Measurements from ENCODE around the gene MICAL3. TPM values are rescaled to one million over a fixed set of nuclear protein-coding genes. Genes with fewer than 3 reads are reported as not detected.

The MICAL3 gene
- total and polyA plus RNA-seq, 2 experiments from 2014 or later = 6.1 to 25.1 TPM

GRCh38 chr22:17958166-17958565, 66.2 kb downstream of the MICAL3 start:
- H3K4me2 ChIP-seq (ENCODE audit: unreplicated experiment) = no peak overlapping the region
- no peak overlapping the region for H3K4me3 ChIP-seq
- H2AFZ ChIP-seq = no peak overlapping the region
- H3K27ac ChIP-seq = no peak overlapping the region
- TF ChIP-seq EZH2phosphoT487 (IDR thresholded peaks at IDR 0.05; ENCODE audit: insufficient read depth, low read depth) = no peak
- TF ChIP-seq EZH2 (IDR thresholded peaks at IDR 0.05; ENCODE audit: insufficient read depth, poor library complexity, severe bottlenecking) = no peak
- no peaks in the 10 kb centered on the region for H3F3A ChIP-seq (ENCODE audit: insufficient read depth)
- DNase-seq = no peak
- H3K36me3 ChIP-seq (ENCODE audit: low read depth) = no peaks in the 10 kb centered on the region
- no peaks in the 10 kb centered on the region for H3K9me2 ChIP-seq (ENCODE audit: insufficient read depth)
- H3K4me1 ChIP-seq (ENCODE audit: insufficient read depth) = no peaks in the 10 kb centered on the region
- no peak overlapping the region for H3K9ac ChIP-seq
- 75% methylated on average over 7 of the region's 7 CpGs for WGBS, 2 experiments (ENCODE audit: low coverage in 1 of 2, low lambda C conversion rate in 2 of 2, missing lambda C conversion rate in 2 of 2)
- no peaks in the 10 kb centered on the region for H3K27me3 ChIP-seq (replicated peaks; ENCODE audit: insufficient read depth)
- in situ Hi-C loops (cut with MboI) = no loop called here
- peaks cover 98% of the 10 kb centered on the region for H3K79me2 ChIP-seq (ENCODE audit: insufficient read depth)
- no peaks in the 10 kb centered on the region for H3K9me3 ChIP-seq (ENCODE audit: low read depth)
- H4K20me1 ChIP-seq (ENCODE audit: insufficient read depth) = peaks cover 6% of the 10 kb centered on the region; the same call in 1 of the 2 replicates

GRCh38 chr22:17957693-17958092, 66.7 kb downstream of the MICAL3 start:
- 29 to 33% methylated on average over 4 to 6 of the region's 6 CpGs for whole genome bisulfite sequencing, 2 experiments (ENCODE audit: low coverage in 1 of 2, low lambda C conversion rate in 2 of 2, missing lambda C conversion rate in 2 of 2)
- Histone ChIP-seq H4K20me1 (ENCODE audit: insufficient read depth) (peaks cover 6% of the 10 kb centered on the region; the same call in 1 of the 2 replicates), H3K9me3 (ENCODE audit: low read depth) (no peaks in the 10 kb centered on the region), H3K36me3 (ENCODE audit: low read depth) (no peaks in the 10 kb centered on the region), H3K9me2 (ENCODE audit: insufficient read depth) (no peaks in the 10 kb centered on the region), H3K4me3 (no peak overlapping the region), H3K27ac (no peak overlapping the region), H3K9ac (no peak overlapping the region), H2AFZ (no peak overlapping the region), H3F3A (ENCODE audit: insufficient read depth) (no peaks in the 10 kb centered on the region), H3K27me3 (replicated peaks; ENCODE audit: insufficient read depth) (no peaks in the 10 kb centered on the region), H3K79me2 (ENCODE audit: insufficient read depth) (peaks cover 98% of the 10 kb centered on the region), H3K4me2 (ENCODE audit: unreplicated experiment) (no peak overlapping the region), H3K4me1 (ENCODE audit: insufficient read depth) (no peaks in the 10 kb centered on the region)
- DNase-seq = peak; percentile 23
- in situ Hi-C loops (cut with MboI) = no loop called here
- TF ChIP-seq EZH2phosphoT487 (IDR thresholded peaks at IDR 0.05; ENCODE audit: insufficient read depth, low read depth) = no peak
- no peak for TF ChIP-seq EZH2 (IDR thresholded peaks at IDR 0.05; ENCODE audit: insufficient read depth, poor library complexity, severe bottlenecking)

GRCh38 chr22:17957204-17957603, 67.2 kb downstream of the MICAL3 start:
- H3K9me3 ChIP-seq (ENCODE audit: low read depth) = no peaks in the 10 kb centered on the region
- H3K4me2 ChIP-seq (ENCODE audit: unreplicated experiment) = no peak overlapping the region
- H3K27me3 ChIP-seq (replicated peaks; ENCODE audit: insufficient read depth) = no peaks in the 10 kb centered on the region
- in situ Hi-C loops (cut with MboI) = no loop called here
- H3K4me3 ChIP-seq = no peak overlapping the region
- TF ChIP-seq EZH2 (IDR thresholded peaks at IDR 0.05; ENCODE audit: insufficient read depth, poor library complexity, severe bottlenecking) = no peak
- no peaks in the 10 kb centered on the region for H3F3A ChIP-seq (ENCODE audit: insufficient read depth)
- H3K27ac ChIP-seq = no peak overlapping the region
- peaks cover 6% of the 10 kb centered on the region; the same call in 1 of the 2 replicates for H4K20me1 ChIP-seq (ENCODE audit: insufficient read depth)
- no peaks in the 10 kb centered on the region for H3K4me1 ChIP-seq (ENCODE audit: insufficient read depth)
- no peaks in the 10 kb centered on the region for H3K9me2 ChIP-seq (ENCODE audit: insufficient read depth)
- no peak for DNase-seq
- H3K9ac ChIP-seq = no peak overlapping the region
- WGBS, 2 experiments (ENCODE audit: low coverage in 1 of 2, low lambda C conversion rate in 2 of 2, missing lambda C conversion rate in 2 of 2) = 69 to 70% methylated on average over 7 of the region's 7 CpGs
- H2AFZ ChIP-seq = no peak overlapping the region
- no peaks in the 10 kb centered on the region for H3K36me3 ChIP-seq (ENCODE audit: low read depth)
- peaks cover 98% of the 10 kb centered on the region for H3K79me2 ChIP-seq (ENCODE audit: insufficient read depth)

GRCh38 chr22:17956630-17957029, 67.7 kb downstream of the MICAL3 start:
- no peaks in the 10 kb centered on the region for H3K9me3 ChIP-seq (ENCODE audit: low read depth)
- no peak overlapping the region for H3K4me2 ChIP-seq (ENCODE audit: unreplicated experiment)
- no peak for TF ChIP-seq EZH2phosphoT487 (IDR thresholded peaks at IDR 0.05; ENCODE audit: insufficient read depth, low read depth)
- no peak for TF ChIP-seq EZH2 (IDR thresholded peaks at IDR 0.05; ENCODE audit: insufficient read depth, poor library complexity, severe bottlenecking)
- H3K36me3 ChIP-seq (ENCODE audit: low read depth) = no peaks in the 10 kb centered on the region
- H4K20me1 ChIP-seq (ENCODE audit: insufficient read depth) = peaks cover 6% of the 10 kb centered on the region; the same call in 1 of the 2 replicates
- no peaks in the 10 kb centered on the region for H3F3A ChIP-seq (ENCODE audit: insufficient read depth)
- peaks cover 98% of the 10 kb centered on the region for H3K79me2 ChIP-seq (ENCODE audit: insufficient read depth)
- no peak overlapping the region for H3K27ac ChIP-seq
- DNase-seq = no peak
- 92% methylated on average over 9 of the region's 9 CpGs for WGBS, 2 experiments (ENCODE audit: low coverage in 1 of 2, low lambda C conversion rate in 2 of 2, missing lambda C conversion rate in 2 of 2)
- no peaks in the 10 kb centered on the region for H3K9me2 ChIP-seq (ENCODE audit: insufficient read depth)
- in situ Hi-C loops (cut with MboI) = no loop called here
- H3K27me3 ChIP-seq (replicated peaks; ENCODE audit: insufficient read depth) = no peaks in the 10 kb centered on the region
- no peak overlapping the region for H3K9ac ChIP-seq
- no peak overlapping the region for H2AFZ ChIP-seq
- no peak overlapping the region for H3K4me3 ChIP-seq
- H3K4me1 ChIP-seq (ENCODE audit: insufficient read depth) = no peaks in the 10 kb centered on the region

Data from GM23248 (cell line).